Measurements from ENCODE around the gene MARCHF3. TPM values are rescaled to one million over a fixed set of nuclear protein-coding genes. Genes with fewer than 3 reads are reported as not detected.

MARCHF3 gene
- total RNA-seq, 1 experiment from 2014 or later: 16.1 TPM

DNA sequence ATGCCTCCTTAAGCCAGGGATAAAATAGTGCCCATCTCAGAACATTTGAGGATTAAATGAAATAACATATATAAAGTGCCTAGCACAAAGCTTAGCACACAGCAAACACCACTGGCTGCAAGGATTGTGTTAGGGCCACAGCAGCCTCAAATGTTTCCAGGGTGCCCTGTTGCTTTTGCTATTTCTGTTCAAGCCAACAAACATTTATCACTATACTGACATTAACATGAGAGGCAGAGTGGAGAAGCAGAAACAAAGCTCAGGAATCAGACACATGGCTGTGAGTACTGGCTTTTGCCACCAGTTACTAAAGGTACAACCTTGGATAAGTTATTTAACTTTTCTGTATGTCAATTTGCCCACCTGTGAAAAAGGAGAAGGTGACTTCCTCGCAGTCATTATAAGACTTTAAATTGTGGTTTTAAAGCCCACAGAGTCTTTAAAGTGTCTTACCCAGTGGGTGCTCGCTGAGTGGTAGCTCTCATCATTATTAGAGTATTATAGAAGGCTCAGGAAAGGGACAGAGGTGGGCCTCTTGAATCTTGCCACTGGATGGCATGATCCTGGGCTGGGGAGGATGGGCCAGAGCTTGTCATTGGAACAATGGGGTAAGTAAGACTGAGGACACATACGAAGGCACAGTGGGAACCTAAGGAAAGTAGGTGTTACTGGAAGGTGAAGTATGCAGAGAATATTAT, 98.2 kb downstream of the MARCHF3 start:
- CTCF ChIA-PET: interaction anchor here (0.6 kb wide), 1 partner anchor 123 kb away, joined by 3 read pairs; no protein-coding TSS in a partner anchor
- DNase-seq: no peak
- TF ChIP-seq CTCF (IDR thresholded peaks at IDR 0.05; ENCODE audit: unreplicated experiment): no peak
- H3K36me3 Mint-ChIP-seq (ENCODE audit: insufficient read depth, unreplicated experiment): no peaks in the 10 kb centered on the region
- intact Hi-C loops (cut with micrococcal nuclease; ENCODE audit: unreplicated experiment): no loop called here
- no peak overlapping the region for H3K4me3 Mint-ChIP-seq (ENCODE audit: low read depth, unreplicated experiment)
- H3K27me3 Mint-ChIP-seq (ENCODE audit: unreplicated experiment): no peaks in the 10 kb centered on the region
- H3K4me1 Mint-ChIP-seq (ENCODE audit: low read depth, unreplicated experiment): no peaks in the 10 kb centered on the region
- no TSS peak for BruUV-seq (replicated peaks)
- H3K9me3 Mint-ChIP-seq (ENCODE audit: low read depth, unreplicated experiment): no peaks in the 10 kb centered on the region
- H3K27ac Mint-ChIP-seq (ENCODE audit: unreplicated experiment): no peak overlapping the region

DNA sequence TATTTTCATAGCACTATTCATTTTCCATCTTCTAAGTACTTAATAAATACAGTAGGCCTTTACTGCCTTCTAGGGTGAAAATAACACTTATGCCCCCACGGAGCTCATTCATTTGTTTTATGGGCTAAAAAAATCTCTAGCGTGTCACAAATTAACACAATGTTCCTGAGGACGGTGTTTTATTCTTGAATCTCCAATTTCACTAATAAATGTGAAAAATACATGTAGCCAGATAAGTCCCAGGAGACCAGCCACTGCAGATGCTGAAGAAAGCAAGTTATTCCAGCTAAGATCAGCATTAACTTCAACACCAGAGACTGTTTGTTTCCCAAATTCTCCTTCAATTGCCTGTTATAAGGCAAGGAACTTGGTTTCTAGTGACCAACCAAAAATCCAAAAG, 102.3 kb downstream of the MARCHF3 start:
- Mint-ChIP-seq H3K4me3 (ENCODE audit: low read depth, unreplicated experiment) (no peak overlapping the region), H3K4me1 (ENCODE audit: low read depth, unreplicated experiment) (no peaks in the 10 kb centered on the region), H3K36me3 (ENCODE audit: insufficient read depth, unreplicated experiment) (no peaks in the 10 kb centered on the region), H3K27ac (ENCODE audit: unreplicated experiment) (no peak overlapping the region), H3K9me3 (ENCODE audit: low read depth, unreplicated experiment) (no peaks in the 10 kb centered on the region), H3K27me3 (ENCODE audit: unreplicated experiment) (no peaks in the 10 kb centered on the region)
- intact Hi-C loops (cut with micrococcal nuclease; ENCODE audit: unreplicated experiment): no loop called here
- no peak for DNase-seq
- BruUV-seq (replicated peaks): no TSS peak
- TF ChIP-seq CTCF (IDR thresholded peaks at IDR 0.05; ENCODE audit: unreplicated experiment): no peak
- CTCF ChIA-PET: no interaction called here

DNA sequence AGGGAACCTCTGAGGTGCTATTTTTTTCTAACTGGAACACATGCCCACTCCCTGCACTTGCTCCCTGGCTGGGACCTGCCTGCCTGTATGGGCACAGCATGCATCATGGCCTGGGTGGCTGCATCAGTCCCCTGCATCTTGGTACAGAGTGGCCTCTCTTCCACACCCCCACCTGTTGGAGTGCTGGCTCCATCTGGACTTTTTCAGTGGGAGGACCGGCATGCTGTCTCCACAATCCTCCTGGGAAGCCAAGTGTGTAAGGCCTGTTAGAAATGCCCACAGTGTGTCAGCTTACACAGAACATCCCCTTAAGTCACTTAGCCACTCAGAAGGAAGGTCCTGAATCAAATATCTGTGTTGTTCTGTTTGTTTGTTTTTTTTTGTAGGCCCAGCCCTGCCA, 102.9 kb downstream of the MARCHF3 start:
- DNase-seq: no peak
- Mint-ChIP-seq H3K4me3 (ENCODE audit: low read depth, unreplicated experiment) (no peak overlapping the region), H3K4me1 (ENCODE audit: low read depth, unreplicated experiment) (no peaks in the 10 kb centered on the region), H3K27me3 (ENCODE audit: unreplicated experiment) (no peaks in the 10 kb centered on the region), H3K27ac (ENCODE audit: unreplicated experiment) (no peak overlapping the region), H3K36me3 (ENCODE audit: insufficient read depth, unreplicated experiment) (no peaks in the 10 kb centered on the region), H3K9me3 (ENCODE audit: low read depth, unreplicated experiment) (no peaks in the 10 kb centered on the region)
- intact Hi-C loops (cut with micrococcal nuclease; ENCODE audit: unreplicated experiment): no loop called here
- no peak for TF ChIP-seq CTCF (IDR thresholded peaks at IDR 0.05; ENCODE audit: unreplicated experiment)
- CTCF ChIA-PET: no interaction called here
- BruUV-seq (replicated peaks): no TSS peak

DNA sequence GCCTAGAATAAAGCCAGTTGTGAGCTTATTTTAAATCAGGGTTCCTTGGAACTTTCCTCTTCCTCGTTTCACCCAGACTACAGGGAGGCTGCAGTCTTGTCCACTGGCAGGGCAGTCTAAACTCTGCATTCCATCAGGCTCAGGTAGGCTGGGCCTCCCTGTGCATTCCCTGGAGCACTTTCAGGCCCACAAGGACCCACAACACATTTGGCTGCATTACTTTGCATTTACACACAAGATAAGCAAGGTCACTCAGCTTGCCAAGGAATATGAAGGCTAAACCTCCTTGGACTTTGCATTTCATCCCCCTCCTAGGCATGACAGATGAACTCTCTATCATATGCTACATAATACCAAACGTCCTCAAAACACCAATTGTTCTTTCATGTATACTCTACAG, 104.2 kb downstream of the MARCHF3 start:
- no peaks in the 10 kb centered on the region for H3K4me1 Mint-ChIP-seq (ENCODE audit: low read depth, unreplicated experiment)
- H3K36me3 Mint-ChIP-seq (ENCODE audit: insufficient read depth, unreplicated experiment): no peaks in the 10 kb centered on the region
- H3K27me3 Mint-ChIP-seq (ENCODE audit: unreplicated experiment): no peaks in the 10 kb centered on the region
- DNase-seq: no peak
- no peak overlapping the region for H3K4me3 Mint-ChIP-seq (ENCODE audit: low read depth, unreplicated experiment)
- H3K9me3 Mint-ChIP-seq (ENCODE audit: low read depth, unreplicated experiment): no peaks in the 10 kb centered on the region
- no TSS peak for BruUV-seq (replicated peaks)
- intact Hi-C loops (cut with micrococcal nuclease; ENCODE audit: unreplicated experiment): no loop called here
- no peak for TF ChIP-seq CTCF (IDR thresholded peaks at IDR 0.05; ENCODE audit: unreplicated experiment)
- CTCF ChIA-PET: interaction anchor here (0.9 kb wide), 1 partner anchor 13 kb away, joined by 5 read pairs; no protein-coding TSS in a partner anchor
- no peak overlapping the region for H3K27ac Mint-ChIP-seq (ENCODE audit: unreplicated experiment)

All from Calu3 (cell line).